ENCODE measurements around the gene HNMT. TPM values are rescaled to one million over a fixed set of nuclear protein-coding genes. Genes with fewer than 3 reads are reported as not detected.

Gene HNMT
- total and polyA plus RNA-seq, 2 of the 13 experiments (the other 11 are each of a cell fraction or from before 2014, with no cell fraction given): 279 to 309 TPM

- Histone ChIP-seq H3K27ac (ENCODE audit: extremely low read length, insufficient read depth, low read length) (no peak overlapping the region), H2AFZ (ENCODE audit: low read length) (no peak overlapping the region), H3K9me3 (ENCODE audit: low read length) (no peaks in the 10 kb centered on the region), H3K4me2 (ENCODE audit: low read depth, low read length) (no peak overlapping the region), H3K79me2 (ENCODE audit: insufficient read depth, low read length) (no peaks in the 10 kb centered on the region), H3K4me3 (replicated peaks in 1 of 3; ENCODE audit: insufficient read depth in 1 of 3, low read depth in 2 of 3, low read length in 3 of 3) (no peak overlapping the region), H3K27me3 (ENCODE audit: control insufficient read depth in 1 of 2, insufficient read depth in 2 of 2, low read length in 2 of 2) (peaks cover 0 to 12% of the 10 kb centered on the region in 2 experiments; a peak in 3 of 5 replicates), H4K20me1 (ENCODE audit: insufficient read depth, low read length) (no peaks in the 10 kb centered on the region), H3K9ac (ENCODE audit: insufficient read depth, low read depth, low read length) (no peak overlapping the region), H3K4me1 (ENCODE audit: insufficient read depth, low read length) (peaks cover 22% of the 10 kb centered on the region), H3K36me3 (replicated peaks in 1 of 2; ENCODE audit: control insufficient read depth in 1 of 2, insufficient read depth in 2 of 2, low read length in 2 of 2) (no peaks in the 10 kb centered on the region)
- 54% methylated on average over 3 of the region's 3 CpGs for WGBS (ENCODE audit: low lambda C conversion rate)
- BruUV-seq (replicated peaks): no TSS peak
- no peak for FAIRE-seq
- no peak for TF ChIP-seq NFKBIZ (CRISPR knock-in tag; IDR thresholded peaks at IDR 0.05)
- no peak for TF ChIP-seq ZBTB7B (CRISPR knock-in tag; IDR thresholded peaks at IDR 0.05)
- no peak for TF ChIP-seq MAX (IDR thresholded peaks at IDR 0.05)
- no peak for TF ChIP-seq ZMAT3 (CRISPR knock-in tag; conservative IDR thresholded peaks at IDR 0.05)
- no peak for TF ChIP-seq ZNF790 (CRISPR knock-in tag; IDR thresholded peaks at IDR 0.05; ENCODE audit: borderline replicate concordance)
- TF ChIP-seq YEATS2 (CRISPR knock-in tag; IDR thresholded peaks at IDR 0.05; ENCODE audit: borderline replicate concordance): no peak
- TF ChIP-seq ATF6 (CRISPR knock-in tag; conservative IDR thresholded peaks at IDR 0.05): no peak
- no peak for TF ChIP-seq MAF1 (CRISPR knock-in tag; IDR thresholded peaks at IDR 0.05; ENCODE audit: borderline replicate concordance)
- TF ChIP-seq PTBP1 (IDR thresholded peaks at IDR 0.05; ENCODE audit: low read depth, low read length, poor library complexity, severe bottlenecking): no peak
- TF ChIP-seq ARID5B (CRISPR knock-in tag; IDR thresholded peaks at IDR 0.05): no peak
- TF ChIP-seq KAT2B (IDR thresholded peaks at IDR 0.05; ENCODE audit: borderline replicate concordance, low read depth, low read length): no peak
- TF ChIP-seq HNRNPUL1 (IDR thresholded peaks at IDR 0.05; ENCODE audit: low read depth, low read length): no peak
- TF ChIP-seq GMEB1 (CRISPR knock-in tag; IDR thresholded peaks at IDR 0.05; ENCODE audit: borderline replicate concordance): no peak
- no peak for TF ChIP-seq ARNTL (CRISPR knock-in tag; IDR thresholded peaks at IDR 0.05)
- intact Hi-C loops (cut with micrococcal nuclease; ENCODE audit: unreplicated experiment): no loop called here
- POLR2A ChIA-PET: no interaction called here
- ATAC-seq: no peak
- no peak for DNase-seq (ENCODE audit: low spot score)
- in situ Hi-C loops (cut with HindIII; ENCODE audit: extremely low pct_ligation_motif_present, low pct_unique_long_range_greater_than_20kb): no loop called here
- CTCF ChIA-PET (ENCODE audit: low intra/inter-chr PET ratio, low total read pairs): no interaction called here
These were observed 70.3 kb downstream of the HNMT start for GRCh38 chr2:138034536-138034935.

All from HepG2 (cell line).